PC-3 (cell line): ENCODE data around the gene LDLRAP1. TPM values are rescaled to one million over a fixed set of nuclear protein-coding genes. Genes with fewer than 3 reads are reported as not detected.

Experiments
- ATAC-seq: fragments of 200-7000 bp; cut with Tn5 transposase; 2 replicates; pipeline ENCODE4 v1.9.1; 2020; ENCODE audit warnings: mild to moderate bottlenecking, moderate library complexity
- BruUV-seq: library from RNA; stranded (reverse); fragments of 400-500 nt; replicated peaks from 2 replicates; lab custom pipeline; 2021; lab: Mats Ljungman, UMichigan
- CTCF ChIA-PET: fragments of 300-600 bp; sonication (Branson Sonifier 250); formaldehyde crosslinking; loops from one replicate; lab custom pipeline; 2022; ENCODE audit warnings: antibody characterized with exemption; lab: Charles Lee
- POLR2A ChIA-PET: fragments of 300-600 bp; sonication (Branson Sonifier 250); formaldehyde crosslinking; loops from one replicate; lab custom pipeline; 2022; ENCODE audit warnings: antibody characterized with exemption; ENCODE audit not compliant: unreplicated experiment; lab: Charles Lee
- DNase-seq: peaks from one replicate; pipeline ENCODE4 v3.0.0-alpha.2; 2015
- H2AFZ ChIP-seq: fragments of 300-600 bp; sonication (generic); 2 replicates; pipeline ENCODE4 v1.6.0; 2016; ENCODE audit warnings: antibody characterized with exemption, low read length
- H3F3A ChIP-seq: fragments of 300-600 bp; sonication (generic); one replicate; pipeline ENCODE4 v1.6.0; 2017; ENCODE audit warnings: antibody characterized with exemption, low read length, control low read depth, mild to moderate bottlenecking; ENCODE audit not compliant: unreplicated experiment
- H3K27ac ChIP-seq: fragments of 300-600 bp; sonication (generic); 2 replicates; pipeline ENCODE4 v1.5.1; 2016; ENCODE audit warnings: mild to moderate bottlenecking, low read length
- H3K27me3 ChIP-seq: fragments of 300-600 bp; sonication (generic); 2 replicates; pipeline ENCODE4 v1.6.1; 2016; ENCODE audit warnings: low read length, mixed read lengths
- H3K36me3 ChIP-seq: fragments of 300-600 bp; sonication (generic); 2 replicates; pipeline ENCODE4 v1.6.1; 2016; ENCODE audit warnings: low read depth, mixed run types, low read length, mixed read lengths
- H3K4me1 ChIP-seq: fragments of 300-600 bp; sonication (generic); 2 replicates; pipeline ENCODE4 v1.5.1; 2016; ENCODE audit warnings: low read length; ENCODE audit not compliant: insufficient read depth
- H3K4me2 ChIP-seq: fragments of 300-600 bp; sonication (generic); 2 replicates; pipeline ENCODE4 v1.6.0; 2016; ENCODE audit warnings: low read length
- H3K4me3 ChIP-seq: fragments of 300-600 bp; sonication (generic); 2 replicates; pipeline ENCODE4 v1.5.1; 2016; ENCODE audit warnings: mild to moderate bottlenecking, low read length, mixed read lengths
- H3K79me2 ChIP-seq: fragments of 300-600 bp; sonication (generic); 2 replicates; pipeline ENCODE4 v1.6.1; 2017; ENCODE audit warnings: low read length, mixed read lengths
- H3K9ac ChIP-seq: fragments of 300-600 bp; sonication (generic); 2 replicates; pipeline ENCODE4 v1.6.0; 2016; ENCODE audit warnings: mild to moderate bottlenecking, low read length
- H3K9me2 ChIP-seq: fragments of 300-600 bp; sonication (generic); replicated peaks from 2 replicates; pipeline ENCODE4 v1.6.1; 2016; ENCODE audit warnings: mixed run types, low read length, mixed read lengths
- H3K9me3 ChIP-seq: fragments of 300-600 bp; sonication (generic); 2 replicates; pipeline ENCODE4 v1.6.1; 2016; ENCODE audit warnings: low read length, mixed read lengths
- H4K20me1 ChIP-seq: fragments of 300-600 bp; sonication (generic); 2 replicates; pipeline ENCODE4 v1.6.1; 2016; ENCODE audit warnings: low read length, mixed read lengths
- EZH2 ChIP-seq: fragments of 300-600 bp; sonication (generic); IDR thresholded peaks from one replicate; pipeline ENCODE4 v1.6.1; 2017; ENCODE audit warnings: antibody characterized with exemption, mild to moderate bottlenecking, low read length; ENCODE audit not compliant: unreplicated experiment
- intact Hi-C: fragments of 100-400 bp; cut with micrococcal nuclease; formaldehyde crosslinking; loops from 2 replicates; pipeline ENCODE4 v1.9.0; 2023
- total RNA-seq: library from RNA; depleted of rRNA; stranded (reverse); fragments of >200 nt; gene quantifications from 2 replicates; pipeline ENCODE4 v1.2.3, GENCODE V29; 2014
- TF ChIP-seq, protein P1 (sequence below): fragments of 300-600 bp; sonication (generic); conservative IDR thresholded peaks from 2 replicates; pipeline ENCODE4 v1.5.1; 2017; ENCODE audit warnings: antibody characterized with exemption, low read depth, mild to moderate bottlenecking, low read length

Gene LDLRAP1
- total RNA-seq, 1 experiment from 2014 or later: 26.5 TPM

DNA sequence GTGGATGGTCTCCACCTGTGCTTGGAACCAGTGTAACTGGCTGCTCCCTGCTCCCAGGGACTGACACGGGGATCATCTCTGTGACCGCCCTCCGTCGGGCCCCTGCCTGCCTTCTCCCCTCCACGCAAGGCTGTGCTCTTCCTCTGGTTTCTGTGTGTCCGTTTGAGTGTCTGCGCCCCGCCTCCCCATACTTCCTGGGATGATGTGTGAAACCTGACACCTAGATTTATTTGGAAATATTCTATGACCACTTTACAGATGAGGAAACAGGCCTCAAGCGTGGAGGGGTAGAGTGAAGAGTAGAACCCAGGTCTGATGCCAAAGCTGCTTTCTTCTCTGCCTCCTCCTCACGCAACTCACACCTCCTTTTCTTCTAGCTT is 24.3 kb downstream of the LDLRAP1 start:
- Histone ChIP-seq H3K27me3 (no peaks in the 10 kb centered on the region), H3K4me3 (no peak overlapping the region), H3K9me3 (no peaks in the 10 kb centered on the region), H3F3A (no peaks in the 10 kb centered on the region), H3K4me1 (peaks cover 34% of the 10 kb centered on the region), H3K9me2 (no peaks in the 10 kb centered on the region), H3K36me3 (peaks cover 2% of the 10 kb centered on the region; the same call in 1 of the 2 replicates), H2AFZ (0 out of 2 replicates have a peak overlapping the region, but pooled peaks have one; percentile 77), H3K27ac (peak overlapping the region; percentile 99), H3K79me2 (no peaks in the 10 kb centered on the region), H4K20me1 (no peaks in the 10 kb centered on the region), H3K9ac (peak overlapping the region; percentile 35), H3K4me2 (peak overlapping the region; percentile 86)
- ATAC-seq: no peak
- no peak for DNase-seq
- no TSS peak for BruUV-seq
- intact Hi-C loops: no loop called here
- TF ChIP-seq, protein P1, sequence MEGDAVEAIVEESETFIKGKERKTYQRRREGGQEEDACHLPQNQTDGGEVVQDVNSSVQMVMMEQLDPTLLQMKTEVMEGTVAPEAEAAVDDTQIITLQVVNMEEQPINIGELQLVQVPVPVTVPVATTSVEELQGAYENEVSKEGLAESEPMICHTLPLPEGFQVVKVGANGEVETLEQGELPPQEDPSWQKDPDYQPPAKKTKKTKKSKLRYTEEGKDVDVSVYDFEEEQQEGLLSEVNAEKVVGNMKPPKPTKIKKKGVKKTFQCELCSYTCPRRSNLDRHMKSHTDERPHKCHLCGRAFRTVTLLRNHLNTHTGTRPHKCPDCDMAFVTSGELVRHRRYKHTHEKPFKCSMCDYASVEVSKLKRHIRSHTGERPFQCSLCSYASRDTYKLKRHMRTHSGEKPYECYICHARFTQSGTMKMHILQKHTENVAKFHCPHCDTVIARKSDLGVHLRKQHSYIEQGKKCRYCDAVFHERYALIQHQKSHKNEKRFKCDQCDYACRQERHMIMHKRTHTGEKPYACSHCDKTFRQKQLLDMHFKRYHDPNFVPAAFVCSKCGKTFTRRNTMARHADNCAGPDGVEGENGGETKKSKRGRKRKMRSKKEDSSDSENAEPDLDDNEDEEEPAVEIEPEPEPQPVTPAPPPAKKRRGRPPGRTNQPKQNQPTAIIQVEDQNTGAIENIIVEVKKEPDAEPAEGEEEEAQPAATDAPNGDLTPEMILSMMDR: no peak
- ChIA-PET POLR2A (no interaction called here), CTCF (interaction anchor here (0.6 kb wide), 1 partner anchor 136 kb away, joined by 4 read pairs; no protein-coding TSS in a partner anchor)

DNA sequence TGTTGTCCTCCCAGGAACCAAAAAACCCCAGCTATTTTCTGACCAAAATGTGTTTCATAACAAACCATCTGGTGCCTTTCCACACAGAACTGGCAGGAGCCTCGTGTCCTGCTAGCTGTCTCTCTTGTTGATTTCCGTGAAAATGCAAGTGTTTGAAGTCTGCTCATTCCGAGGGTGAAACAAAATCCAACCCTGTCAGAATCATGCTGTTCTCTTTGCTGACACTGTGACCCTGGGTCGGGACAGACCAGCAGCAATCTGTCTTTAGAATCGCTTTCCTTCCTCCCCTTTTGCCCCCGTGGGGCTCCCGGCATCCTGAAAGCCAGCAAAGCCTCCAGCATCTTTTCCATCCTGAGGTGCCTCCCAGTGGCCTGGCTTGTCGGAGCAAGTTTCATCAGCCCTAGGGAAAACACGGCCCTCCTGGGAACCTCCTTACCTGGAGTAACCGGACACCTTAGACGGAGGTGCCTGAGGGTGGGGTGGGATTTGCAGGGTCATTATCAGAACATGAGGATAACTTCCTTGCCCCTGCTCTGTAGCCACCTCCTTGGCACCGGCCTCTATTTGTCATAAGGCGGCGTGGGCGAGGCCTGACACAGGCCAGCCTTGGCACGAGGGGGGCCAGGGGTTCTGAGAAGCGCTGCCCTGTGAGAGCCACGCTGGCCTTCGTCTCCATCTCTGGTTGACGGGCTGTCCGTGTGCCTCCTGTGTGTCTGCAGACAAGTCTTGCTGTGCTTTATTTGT is 24.9 kb downstream of the LDLRAP1 start:
- ATAC-seq: peak; percentile 80

More for the DNA sequence above, 24.9 kb downstream of the LDLRAP1 start:
- H3K27ac ChIP-seq: peak overlapping the region; percentile 99
- intact Hi-C loops: no loop called here
- peak; percentile 96 for DNase-seq
- ChIA-PET CTCF (interaction anchor here (0.6 kb wide), 1 partner anchor 135 kb away, joined by 4 read pairs; no protein-coding TSS in a partner anchor), POLR2A (no interaction called here)
- no peaks in the 10 kb centered on the region for H3K9me2 ChIP-seq
- no peaks in the 10 kb centered on the region for H3F3A ChIP-seq
- TF ChIP-seq EZH2: no peak
- TF ChIP-seq, protein P1: peak; percentile 43
- peak overlapping the region; percentile 77 for H2AFZ ChIP-seq
- peak overlapping the region; percentile 55; the same call in 1 of the 2 replicates for H3K4me3 ChIP-seq
- peak overlapping the region; percentile 86 for H3K4me2 ChIP-seq
- H3K79me2 ChIP-seq: no peaks in the 10 kb centered on the region
- no peaks in the 10 kb centered on the region for H4K20me1 ChIP-seq
- H3K36me3 ChIP-seq: no peaks in the 10 kb centered on the region; the same call in 1 of the 2 replicates
- BruUV-seq: no TSS peak
- H3K9ac ChIP-seq: peak overlapping the region; percentile 86
- H3K9me3 ChIP-seq: no peaks in the 10 kb centered on the region
- peaks cover 37% of the 10 kb centered on the region for H3K4me1 ChIP-seq
- H3K27me3 ChIP-seq: no peaks in the 10 kb centered on the region
